Measurements from ENCODE around the gene LRRC70.

The LRRC70 gene

DNA sequence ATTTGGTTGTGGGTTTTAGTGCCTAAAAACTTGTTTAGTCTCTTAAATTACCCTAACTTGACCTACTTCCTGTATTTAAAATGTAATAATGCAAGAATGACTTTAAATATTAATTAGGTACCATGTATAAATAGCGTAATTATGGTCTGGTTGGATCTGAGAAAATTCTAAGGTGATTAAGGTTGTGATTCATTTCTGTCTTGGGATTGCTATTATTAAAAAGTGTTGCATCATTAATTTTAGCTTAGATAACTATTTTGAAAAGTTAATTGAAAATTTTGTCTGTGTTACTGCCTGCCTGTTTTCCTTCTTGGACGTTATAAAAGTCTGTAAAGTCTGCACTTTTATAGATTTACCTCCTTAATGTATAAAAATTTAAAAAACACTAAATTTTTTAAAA is 11.8 kb downstream of the LRRC70 start:
- no peak for TF ChIP-seq CTCF (IDR thresholded peaks at IDR 0.05; ENCODE audit: control insufficient read depth, extremely low read depth, insufficient read depth)
- no peak for DNase-seq (ENCODE audit: low read depth)
- no peak overlapping the region for H3K4me3 ChIP-seq (ENCODE audit: low read depth, low read length)

- no peak overlapping the region for H3K4me3 ChIP-seq (ENCODE audit: low read depth, low read length)
- TF ChIP-seq CTCF (IDR thresholded peaks at IDR 0.05; ENCODE audit: control insufficient read depth, extremely low read depth, insufficient read depth) = no peak
- DNase-seq (ENCODE audit: low read depth) = no peak
Measured at GRCh38 chr5:62592558-62592957, 13.9 kb downstream of the LRRC70 start.

DNA sequence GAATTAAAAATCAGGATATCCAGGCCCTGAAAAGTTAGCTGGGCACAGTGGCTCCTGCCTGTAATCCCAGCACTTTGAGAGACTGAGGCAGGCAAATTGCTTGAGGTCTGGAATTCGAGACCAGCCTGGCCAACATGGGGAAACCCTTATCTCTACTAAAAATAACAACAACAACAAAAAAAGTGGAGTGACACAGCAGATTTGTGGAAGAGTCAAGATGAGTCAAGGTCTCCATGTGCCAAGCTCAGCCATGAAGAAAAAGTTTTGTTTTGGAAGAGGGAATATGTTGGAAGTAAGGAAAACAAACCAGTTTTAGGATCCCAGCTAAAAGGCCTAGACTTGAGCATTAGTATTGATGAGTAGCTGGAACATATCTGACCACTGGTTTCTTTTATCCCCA is 14.7 kb downstream of the LRRC70 start:
- DNase-seq (ENCODE audit: low read depth) = no peak
- TF ChIP-seq CTCF (IDR thresholded peaks at IDR 0.05; ENCODE audit: control insufficient read depth, extremely low read depth, insufficient read depth) = no peak
- H3K4me3 ChIP-seq (ENCODE audit: low read depth, low read length) = no peak overlapping the region

DNA sequence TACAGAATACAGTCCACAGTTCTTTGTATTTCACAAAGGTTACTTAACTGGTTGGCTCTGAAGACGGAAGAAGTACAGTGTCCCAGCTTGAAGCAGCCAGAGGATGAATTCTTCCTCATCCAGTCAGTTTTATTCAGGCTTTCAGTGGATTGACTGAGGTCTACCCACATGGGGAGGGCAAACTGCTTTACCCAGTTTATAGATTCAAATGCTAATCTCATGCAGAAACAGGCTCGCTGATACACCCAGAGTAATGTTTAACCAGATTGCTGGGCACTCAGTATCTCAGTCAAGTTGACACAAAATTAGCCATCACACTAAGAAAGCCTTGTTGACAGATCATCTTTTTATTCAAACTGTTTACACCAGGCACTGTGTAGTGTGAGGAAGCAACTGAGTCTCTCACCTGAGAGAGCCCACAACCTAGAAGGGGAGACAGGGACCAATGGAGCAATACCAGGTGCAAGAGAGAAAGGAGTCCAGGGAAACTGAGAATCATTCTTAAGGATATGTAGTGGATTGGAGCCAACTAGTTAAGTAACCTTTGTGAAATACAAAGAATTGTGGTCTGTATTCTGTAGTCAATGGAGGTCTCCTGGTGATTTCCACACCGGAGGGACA is 15.9 kb downstream of the LRRC70 start:
- H3K4me3 ChIP-seq (ENCODE audit: low read depth, low read length) = no peak overlapping the region
- no peak for TF ChIP-seq CTCF (IDR thresholded peaks at IDR 0.05; ENCODE audit: control insufficient read depth, extremely low read depth, insufficient read depth)
- DNase-seq (ENCODE audit: low read depth) = no peak

DNA sequence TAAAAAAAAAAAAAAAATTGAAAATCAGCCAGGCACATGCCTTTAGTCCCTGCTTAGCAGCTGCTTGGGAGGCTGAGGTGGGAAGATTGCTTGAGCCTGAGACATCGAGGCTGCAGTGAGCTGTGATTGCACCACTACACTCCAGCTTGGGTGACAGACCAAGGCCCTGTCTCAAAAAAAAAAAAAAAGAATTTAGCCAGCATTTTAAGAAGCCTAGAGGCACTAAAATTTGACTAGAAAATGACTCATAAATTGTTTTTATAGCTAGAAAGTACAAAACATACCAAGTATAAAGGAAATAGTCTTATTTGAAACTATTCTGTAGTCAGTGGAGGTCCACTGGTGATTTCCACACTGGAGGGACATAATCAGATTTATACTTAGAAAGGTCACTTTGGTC is 17.5 kb downstream of the LRRC70 start:
- TF ChIP-seq CTCF (IDR thresholded peaks at IDR 0.05; ENCODE audit: control insufficient read depth, extremely low read depth, insufficient read depth) = no peak
- H3K4me3 ChIP-seq (ENCODE audit: low read depth, low read length) = no peak overlapping the region
- no peak for DNase-seq (ENCODE audit: low read depth)

DNA sequence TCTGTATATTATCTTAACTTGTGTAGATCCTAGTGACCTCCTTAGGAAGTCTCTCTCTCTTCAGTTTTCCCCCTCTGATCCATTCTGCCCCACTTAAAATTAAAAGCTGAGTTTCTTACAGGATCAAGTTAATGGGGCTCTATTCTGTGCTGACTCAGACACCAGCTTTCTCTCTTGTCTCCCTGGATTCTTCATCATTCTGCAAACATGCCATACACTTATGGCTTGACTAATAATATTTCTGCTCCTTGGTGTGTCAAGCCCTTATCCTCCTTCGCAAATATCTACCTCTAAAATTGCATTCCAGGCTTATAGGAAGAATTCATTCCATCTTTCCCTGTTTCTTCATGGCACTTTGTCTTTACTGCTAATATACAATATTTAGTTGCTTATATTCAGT is 18.1 kb downstream of the LRRC70 start:
- no peak overlapping the region for H3K4me3 ChIP-seq (ENCODE audit: low read depth, low read length)
- TF ChIP-seq CTCF (IDR thresholded peaks at IDR 0.05; ENCODE audit: control insufficient read depth, extremely low read depth, insufficient read depth) = no peak
- DNase-seq (ENCODE audit: low read depth) = no peak

- no peak overlapping the region for H3K4me3 ChIP-seq (ENCODE audit: low read depth, low read length)
- TF ChIP-seq CTCF (IDR thresholded peaks at IDR 0.05; ENCODE audit: control insufficient read depth, extremely low read depth, insufficient read depth) = no peak
- DNase-seq (ENCODE audit: low read depth) = no peak
Measured at GRCh38 chr5:62597314-62597713, 18.7 kb downstream of the LRRC70 start.

Data from LNCaP clone FGC (cell line).